NCI-H446 (cell line): ENCODE measurements around the gene PALLD.
A peak's percentile ranks its signal among the peaks of the same experiment; 100 is the strongest.

ENCODE experiments used
- DNase-seq, 2 experiments: peaks; one replicate each; lab custom pipeline; 2025; lab: John Stamatoyannopoulos, UW

The PALLD gene

DNA sequence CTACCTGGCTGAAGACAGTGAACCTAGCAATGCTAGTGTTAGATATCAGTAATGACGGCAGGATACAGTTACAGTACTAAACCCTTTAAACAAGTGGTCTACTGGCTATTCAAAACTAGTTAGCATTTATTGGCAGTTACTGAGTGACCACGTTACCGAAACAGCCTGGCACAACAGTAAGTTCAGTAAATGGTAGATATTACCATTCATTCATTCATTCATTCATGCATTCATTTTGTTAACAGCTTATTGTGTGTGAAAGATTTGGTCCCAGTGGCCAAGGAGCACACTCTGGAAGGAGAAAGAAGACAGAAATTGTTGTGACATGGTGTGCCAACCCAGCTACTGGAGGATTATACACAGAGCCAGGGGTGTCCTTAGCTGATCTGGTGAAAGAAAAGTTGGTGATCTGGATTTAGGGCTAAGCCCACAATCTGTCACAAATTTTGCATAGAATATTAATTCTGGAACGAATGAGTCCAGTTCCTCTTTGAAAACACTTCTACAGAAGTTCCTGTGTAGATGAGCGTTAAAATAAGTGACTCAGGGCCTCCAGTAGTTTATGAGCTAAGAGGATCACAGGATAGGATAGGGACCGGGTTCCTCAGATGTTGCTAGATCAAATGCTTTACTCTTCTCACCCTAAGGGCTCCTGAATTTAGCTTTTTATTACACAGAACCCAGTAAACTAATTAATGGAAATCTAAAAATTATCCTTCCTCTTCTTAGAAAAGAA lies 334.1 kb downstream of the PALLD start:
- no peak for DNase-seq

DNA sequence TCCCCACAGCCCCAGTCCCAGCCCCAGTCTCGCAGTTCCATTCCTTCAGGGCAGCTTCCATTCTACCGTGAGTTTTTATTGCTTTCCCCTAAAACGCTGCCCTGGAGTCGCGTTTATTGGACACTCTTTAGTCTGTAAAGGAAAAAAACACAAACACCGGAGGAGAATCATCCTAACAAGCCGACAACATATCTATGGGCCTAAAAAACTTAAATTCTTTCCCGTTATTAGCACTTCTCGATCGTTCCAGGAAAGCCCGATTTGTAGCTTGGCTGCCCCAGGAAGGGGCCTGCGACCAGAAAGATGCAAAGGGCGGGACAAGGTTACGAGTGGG lies 334.7 kb downstream of the PALLD start:
- no peak for DNase-seq

DNA sequence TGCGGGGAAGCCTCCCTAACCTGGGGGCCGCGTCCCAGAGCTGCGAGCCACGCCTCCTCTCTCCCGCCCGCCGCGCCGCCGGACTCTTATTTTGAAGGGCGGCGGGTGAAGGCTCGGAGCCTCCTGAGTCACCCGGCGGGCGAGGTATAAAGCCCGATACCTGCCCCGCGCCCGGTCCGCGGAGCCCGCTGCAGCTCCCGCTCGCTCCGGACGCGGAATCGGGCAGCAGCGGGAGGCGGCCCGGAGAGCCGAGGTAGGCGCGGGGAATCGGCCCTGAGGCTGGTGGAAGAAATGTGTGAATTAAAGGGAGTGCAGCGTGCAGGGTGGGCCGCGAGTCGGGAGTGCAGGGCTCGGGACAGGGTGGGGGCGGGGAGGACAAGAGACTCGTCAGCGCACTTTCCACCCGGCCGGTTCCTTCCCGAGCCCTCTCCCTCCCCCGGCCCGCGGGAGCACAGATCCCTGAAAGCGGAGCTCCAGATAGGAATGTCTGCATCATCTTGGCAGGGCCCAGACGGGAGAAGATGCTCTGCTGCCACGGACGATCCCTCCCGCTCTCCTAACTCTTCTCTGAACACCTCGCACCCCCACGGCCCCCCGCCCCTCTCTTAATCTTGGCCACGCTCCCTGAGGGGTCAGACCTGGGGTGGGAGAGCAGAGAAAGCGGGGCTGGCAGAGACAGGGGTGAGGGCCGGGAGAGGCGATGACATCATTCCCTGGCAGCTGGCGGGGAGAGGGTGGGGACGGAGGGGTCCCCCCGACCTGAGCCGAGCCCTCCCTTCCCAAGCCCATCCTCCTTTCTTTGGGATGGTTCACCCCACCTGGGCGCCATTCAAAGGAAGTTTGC lies 335.3 kb downstream of the PALLD start:
- DNase-seq: peak; percentile 69 to 84

DNA sequence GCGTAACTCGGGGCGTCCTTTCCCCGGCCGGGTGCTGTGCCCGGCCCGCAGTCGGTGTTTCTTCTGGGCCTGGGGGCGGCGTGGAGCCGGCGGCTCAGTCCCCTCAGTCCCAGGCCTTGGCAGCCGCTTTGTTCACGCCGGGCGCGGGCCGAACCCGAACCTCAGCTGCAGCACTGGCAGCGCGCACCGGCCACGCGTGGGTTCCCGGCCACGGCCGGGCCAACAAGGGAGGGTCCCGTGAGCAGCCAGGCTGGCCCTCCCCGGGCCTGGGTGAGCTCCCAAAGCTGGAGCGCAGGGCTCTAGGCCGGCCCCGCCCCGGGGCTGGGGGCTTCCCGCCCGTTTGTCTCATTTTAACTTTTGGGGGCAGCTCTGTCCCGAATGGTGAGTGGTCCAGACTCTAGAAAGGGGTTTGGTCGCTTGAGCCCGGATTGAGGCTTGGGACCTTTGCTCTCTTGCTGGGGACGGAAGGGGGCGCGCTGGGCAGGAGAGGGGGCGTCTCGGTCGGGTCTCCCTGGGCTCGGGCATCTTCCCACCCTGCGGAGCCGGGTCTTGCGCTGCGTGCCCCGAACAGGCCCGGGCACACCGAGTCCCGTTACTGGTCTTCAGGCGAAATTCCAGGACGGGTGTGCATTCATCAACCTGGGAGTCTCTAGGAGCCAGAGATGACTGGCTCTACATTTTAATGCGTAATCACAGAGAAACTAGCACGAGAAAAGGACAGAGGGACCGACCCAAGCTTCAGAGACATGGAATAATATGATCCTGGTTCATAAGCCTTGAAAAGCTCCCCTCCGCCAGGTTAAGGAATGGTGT lies 336.1 kb downstream of the PALLD start:
- peak in 1 of 2 experiments; percentile 19 for DNase-seq

DNA sequence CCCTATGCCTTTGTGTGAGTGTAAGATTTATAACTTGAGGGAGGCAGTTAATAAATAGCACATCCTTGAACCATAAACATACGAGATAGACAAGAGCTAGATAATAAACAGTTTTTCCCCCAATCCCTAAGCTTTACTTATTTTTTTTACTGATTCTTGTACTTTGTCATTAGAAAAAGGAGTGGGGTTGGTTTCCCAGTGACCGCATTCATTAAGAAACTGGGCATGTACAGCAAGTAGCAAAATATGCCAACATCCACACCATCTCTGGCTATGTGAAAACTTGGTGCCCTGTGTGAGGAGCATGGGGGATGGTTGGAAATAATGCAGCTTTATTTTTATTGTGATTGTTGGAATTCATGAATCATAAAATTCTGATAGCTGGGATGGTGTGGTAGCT lies 337.0 kb downstream of the PALLD start:
- no peak for DNase-seq

DNA sequence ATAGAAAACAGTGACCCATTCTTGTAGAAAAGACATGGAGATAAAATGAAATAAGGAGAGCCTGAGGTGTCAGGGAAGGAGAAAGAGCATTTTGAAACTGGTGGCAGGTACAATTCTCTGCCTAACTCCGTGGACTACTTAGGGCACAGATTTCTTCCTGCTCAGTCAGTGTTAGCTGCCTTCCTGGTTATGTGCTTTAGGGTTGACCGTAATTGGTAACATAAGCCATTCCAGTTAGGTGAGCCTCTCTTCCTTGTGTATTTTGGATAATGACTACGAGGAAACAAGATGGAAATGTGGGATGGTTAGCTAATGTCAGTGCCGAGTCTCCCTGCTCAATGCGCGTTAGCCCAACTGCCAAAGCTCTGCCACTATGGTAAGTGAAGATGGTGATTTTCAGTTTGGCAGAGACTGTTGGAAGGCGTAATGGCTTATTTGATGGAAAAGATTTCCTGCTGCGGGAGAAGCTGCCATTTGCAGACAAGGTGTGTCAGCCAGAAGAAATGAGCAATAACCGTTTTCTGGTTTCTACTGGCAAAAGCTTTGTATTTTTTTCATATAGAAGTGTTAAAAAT lies 339.1 kb downstream of the PALLD start:
- no peak for DNase-seq

DNA sequence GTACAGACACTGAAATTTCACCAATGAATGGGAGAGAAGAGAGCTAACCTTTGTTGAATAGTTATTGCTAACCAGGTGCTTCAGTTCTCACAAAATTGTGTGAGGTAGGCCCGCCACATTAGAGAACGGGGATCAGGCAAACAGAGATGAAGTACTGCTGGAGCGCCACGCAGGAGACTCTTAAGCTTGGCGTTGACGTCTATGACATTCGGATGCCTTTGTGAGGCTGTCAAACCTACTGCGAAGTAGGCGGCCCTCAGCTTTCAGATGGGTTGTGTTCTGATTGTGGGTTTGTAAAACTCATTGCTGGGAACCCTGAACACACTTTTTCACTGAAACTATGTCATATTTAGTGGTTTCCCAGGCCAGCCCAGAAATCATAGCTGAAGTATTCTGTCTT lies 339.6 kb downstream of the PALLD start:
- DNase-seq: no peak

DNA sequence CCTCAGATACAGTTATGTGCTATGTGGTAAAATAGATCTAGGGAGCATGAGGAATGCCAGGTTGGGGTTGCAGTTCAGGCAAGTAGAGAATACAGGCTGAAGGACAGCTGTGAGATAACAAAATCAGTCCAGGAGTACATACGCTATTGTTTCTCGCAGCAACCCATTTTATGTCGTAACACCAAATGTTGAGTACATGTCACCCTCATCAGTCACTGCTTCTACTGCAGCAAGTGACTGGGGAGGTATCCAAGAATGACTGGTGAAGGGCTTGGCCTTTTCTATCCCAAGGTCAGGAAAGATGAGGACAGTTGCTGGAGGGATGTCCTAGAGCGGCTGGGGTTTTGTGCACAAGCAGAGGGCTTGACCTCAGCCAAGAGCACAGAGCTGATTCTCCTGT lies 341.1 kb downstream of the PALLD start:
- DNase-seq: no peak

DNA sequence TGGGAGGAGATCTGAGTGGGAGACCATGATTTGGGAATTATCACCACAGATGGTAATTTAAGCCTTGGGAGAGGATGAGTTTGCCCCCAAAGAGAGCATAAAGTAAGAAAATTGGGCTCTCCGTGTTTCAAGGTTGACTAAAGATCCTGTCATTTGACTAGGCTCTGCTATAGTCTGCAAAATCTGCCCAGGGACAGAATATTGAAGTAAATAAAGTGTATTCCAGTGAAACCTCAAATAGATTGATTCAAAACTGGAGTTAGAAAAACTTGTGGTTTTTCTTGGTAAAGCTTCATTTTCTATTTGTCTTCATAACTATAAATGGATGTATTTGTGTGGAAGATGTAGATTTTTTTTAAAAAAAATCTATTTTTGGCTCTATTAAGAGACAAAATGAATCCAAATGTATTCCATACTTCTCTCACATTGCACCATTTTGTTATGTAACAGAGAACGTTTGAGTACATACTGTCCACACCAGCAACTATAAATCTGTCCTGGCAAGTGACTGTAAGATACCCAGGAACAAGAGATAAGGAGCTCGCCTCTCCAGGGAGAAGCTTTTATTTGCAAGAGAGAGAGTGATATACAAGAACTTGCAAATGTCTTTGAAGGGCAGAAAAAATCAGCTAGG lies 343.0 kb downstream of the PALLD start:
- DNase-seq: no peak

DNA sequence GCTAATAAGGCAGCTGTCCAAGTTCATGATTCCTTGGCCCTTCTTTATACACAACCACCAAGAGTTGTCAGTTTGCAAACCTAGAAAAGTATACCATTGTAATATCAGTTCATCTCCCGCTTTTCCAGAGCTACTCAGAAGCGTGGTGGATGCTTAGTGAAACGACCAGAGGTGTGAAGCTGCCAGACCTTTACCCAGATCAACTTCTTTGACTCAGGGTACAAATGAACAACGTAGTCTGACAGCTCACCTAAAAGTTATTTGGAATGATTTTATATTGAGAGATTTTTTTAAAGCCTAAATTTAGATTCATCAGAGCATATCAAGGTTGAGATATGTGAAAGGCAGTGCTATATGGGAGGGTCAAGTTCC lies 343.5 kb downstream of the PALLD start:
- DNase-seq: no peak

DNA sequence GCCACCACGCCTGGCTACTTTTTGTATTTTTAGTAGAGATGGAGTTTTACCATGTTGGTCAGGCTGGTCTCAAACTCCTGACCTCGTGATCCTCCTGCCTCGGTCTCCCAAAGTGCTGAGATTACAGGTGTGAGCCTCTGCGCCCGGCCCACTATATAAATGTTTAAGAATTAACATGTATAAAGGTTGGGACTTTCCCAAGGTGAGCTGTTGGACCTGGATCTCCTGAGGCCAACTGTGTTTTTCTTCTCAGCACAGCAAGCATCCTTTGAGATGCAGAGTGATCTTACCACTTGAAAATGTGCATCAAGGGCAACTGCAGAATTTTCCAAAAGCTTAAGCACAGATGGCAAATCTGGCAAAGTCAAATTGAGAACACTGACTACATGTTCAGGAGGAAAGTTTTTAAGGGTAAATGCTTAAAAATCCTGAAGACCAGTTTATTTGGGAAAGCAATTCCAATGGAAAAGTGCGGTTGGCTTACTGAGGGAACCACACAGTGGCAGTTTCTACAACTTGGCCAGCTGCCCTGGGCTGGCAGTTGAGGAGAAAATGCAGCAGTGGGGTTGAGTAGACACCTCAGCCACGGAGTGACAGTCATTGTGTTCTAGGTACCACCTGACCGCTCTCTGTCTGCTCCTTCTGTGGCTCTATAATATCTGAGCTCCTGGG lies 344.3 kb downstream of the PALLD start:
- peak; percentile 28 to 34 for DNase-seq

DNA sequence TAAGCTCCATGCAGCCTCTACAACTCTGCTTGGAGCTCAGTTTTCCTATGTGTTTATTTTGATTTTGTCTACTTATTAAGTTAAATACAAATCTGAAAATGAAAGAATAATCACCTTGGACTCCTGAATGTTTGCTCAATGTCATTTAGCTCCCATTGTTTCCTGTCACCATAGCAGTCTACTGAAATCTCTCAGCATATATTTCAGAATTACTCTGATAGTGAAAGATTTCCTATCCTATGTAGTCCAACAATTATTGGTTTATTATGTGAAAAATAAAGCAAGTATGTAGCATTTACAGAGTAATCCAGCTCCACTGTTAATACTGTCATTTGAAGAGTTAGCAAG lies 344.8 kb downstream of the PALLD start:
- DNase-seq: no peak

DNA sequence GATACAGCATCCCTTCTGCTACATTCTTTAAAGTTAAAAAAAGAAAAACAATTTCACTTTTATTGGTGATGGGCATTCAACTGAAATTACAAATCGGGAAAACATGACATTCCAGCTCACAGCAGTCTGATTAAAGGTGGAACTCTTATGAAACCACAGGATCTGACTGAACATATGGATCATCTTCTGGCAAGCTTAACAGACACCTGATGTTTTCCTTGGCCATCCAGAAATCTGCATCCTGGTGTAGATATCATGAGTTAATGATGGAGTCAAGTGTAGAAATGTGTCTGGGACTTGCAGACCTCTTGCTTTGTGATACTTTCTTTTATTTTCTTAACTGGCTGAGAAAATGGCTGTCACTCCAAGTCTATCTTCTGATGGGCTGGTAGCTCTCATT lies 345.3 kb downstream of the PALLD start:
- no peak for DNase-seq

DNA sequence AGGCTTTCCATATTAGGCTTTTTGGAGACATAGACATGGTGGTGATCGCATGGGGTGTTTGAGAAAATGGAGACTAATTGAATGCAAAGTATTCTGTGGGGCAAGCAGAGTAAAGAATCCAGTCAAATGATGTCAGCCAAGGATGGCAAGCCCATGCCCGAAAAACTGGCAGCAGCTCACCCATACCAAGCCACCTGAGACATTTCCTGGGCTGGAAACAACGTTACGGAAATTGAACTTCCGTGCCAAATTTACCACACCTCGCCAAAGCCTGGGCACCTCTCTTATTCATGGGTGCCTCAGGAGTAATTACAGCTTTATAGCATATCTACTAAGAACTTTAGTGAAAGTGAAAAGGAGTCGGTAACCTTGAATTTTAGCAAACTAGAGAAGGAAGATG lies 346.8 kb downstream of the PALLD start:
- DNase-seq: no peak

DNA sequence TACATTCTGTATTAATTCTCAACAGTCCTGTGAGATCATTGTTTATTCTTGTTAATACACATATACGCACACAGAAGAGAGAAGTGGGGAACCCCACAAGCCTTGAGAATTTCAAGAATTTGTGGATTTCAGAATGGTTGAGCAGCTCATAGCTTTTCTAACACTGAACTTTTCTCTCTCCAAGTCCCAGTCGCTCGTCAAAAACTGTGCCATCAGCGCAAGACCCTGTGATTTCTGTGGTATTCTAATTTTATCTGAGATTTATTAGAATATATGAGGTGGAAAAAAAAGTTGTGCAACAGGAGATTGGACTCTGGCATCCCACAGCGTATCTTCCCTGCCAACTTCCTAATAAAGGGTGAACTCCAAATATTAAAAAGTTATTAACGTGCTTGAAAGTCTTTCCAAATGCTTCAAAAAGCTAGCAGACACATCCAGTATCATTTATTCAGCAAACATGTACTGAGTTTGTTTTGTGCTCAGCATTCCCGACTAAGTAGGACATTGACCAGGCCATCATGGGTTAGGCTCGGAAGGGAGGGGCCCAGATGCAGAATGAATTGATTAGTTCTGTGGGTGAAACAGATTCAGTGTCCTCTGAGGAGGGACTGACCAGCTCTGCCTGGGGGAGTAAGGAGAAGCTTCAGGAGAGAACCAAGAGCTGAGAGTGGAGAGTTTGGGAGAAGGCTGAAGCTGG lies 347.6 kb downstream of the PALLD start:
- DNase-seq: no peak

DNA sequence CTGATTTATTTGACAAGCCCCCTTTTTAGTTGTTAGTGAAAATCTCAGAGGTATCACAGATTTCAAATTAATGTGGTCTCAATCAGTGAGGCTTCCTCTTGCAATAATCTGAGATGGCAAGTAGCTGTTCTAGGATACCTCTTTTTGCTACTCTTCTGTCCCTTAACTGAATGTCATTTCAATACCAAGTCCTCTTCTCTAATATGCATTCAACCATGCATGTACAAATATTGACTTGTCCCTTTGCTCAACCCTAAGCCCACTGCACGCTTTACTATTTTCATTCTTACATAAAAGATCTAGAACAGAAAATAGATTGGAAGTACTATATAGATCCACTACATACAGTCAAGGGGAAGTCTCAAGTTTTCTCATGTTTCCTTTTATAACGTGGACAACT lies 349.0 kb downstream of the PALLD start:
- DNase-seq: no peak

DNA sequence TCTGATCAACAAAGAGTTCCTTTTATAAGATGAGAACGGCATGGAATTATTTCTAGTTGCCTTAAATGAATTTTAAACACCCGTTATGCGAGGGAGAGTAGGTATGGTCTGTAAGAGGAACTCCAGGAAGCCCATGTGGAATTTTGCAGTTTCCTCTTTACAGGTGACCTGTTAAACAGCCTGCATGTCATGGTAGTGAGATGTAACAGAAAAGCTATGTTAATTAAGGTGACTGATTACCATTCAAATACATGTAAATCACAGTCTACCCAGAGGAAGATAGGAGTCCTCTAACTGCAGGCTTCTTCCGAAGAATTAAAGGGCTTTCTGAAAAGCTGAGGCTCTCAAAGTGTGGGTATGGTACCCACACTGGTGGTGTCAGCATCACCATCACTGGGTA lies 349.6 kb downstream of the PALLD start:
- DNase-seq: no peak

DNA sequence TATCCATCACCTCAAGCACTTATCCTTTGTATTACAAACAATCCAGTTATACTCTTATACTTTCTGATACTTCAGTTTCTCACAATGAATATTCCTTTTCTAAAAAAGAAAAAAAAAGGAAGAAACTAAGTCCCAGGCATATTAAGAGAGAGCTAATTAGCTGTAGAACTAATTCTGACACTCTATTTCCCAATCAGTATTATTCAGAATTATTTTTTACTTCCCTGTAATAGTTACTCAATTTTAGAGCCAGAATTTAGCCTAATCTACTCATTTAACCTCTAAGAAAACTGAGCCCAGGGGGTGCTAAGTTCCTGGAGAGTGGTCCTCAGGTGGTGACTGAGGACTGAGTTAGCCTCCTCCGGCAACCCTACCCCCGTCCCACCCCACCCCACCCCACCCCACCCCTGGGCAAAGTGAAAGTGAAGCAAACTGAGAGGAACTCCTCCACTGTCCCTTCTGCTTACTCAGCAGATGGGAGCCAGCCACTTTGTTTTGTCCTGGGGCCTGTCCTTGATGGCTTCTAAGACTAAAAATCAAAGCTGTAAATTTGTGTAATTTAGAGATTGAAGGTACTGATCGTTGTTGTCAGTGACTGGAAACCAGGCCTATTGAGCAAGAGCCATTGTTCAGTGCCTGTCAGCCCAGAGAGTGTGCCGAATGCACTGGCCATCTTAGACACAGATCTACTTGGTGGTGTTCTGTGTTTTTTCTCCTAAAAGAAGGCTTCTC lies 351.1 kb downstream of the PALLD start:
- no peak for DNase-seq

DNA sequence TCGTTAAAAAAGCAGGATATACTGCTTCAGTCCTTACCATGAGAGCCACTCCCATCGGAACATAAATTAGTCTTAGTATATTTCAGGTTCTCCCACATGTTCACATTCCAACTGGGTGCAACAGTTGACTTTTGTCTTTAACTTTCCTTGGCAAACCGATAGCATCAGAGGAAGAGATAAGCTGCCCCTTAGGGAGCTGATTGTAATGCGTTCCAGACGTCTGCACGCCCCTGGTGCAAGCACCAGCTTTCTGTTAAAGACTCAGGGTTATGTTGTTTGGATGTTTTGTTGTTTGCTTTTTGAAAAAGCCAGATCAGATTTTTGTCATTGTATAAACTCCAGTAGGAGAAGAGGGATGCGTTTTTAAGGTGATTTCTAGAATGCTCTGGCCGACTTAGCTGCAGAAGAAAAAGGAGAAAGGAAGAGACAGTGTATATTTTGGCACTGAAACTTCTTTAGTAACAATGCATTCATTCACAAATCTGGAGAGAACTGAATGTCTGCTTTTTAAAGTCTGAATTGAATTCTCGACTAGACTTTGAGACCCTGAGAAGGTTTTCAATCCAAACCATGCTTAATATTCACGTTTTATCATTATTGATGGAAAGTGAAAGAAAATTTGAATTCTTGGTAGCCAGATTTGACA lies 352.3 kb downstream of the PALLD start:
- DNase-seq: no peak

DNA sequence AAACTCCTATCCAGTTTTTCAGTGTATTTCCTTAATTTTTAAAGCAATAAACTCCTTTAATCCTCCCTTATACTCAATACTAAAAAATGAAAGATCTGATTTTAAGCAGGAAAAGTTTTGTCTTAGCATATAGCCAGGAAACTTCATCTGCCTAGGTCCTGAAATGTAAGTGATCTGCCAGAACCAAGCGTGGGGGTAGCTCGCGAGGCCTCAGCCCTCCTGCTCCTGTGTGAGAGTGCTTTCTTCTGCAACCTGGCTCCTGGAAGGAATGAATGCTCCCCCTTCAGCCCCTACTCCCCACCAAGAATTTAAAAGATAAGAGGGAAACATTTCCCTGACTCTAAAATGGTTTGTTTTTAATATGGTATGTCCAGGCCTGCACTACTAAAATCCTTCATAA lies 353.1 kb downstream of the PALLD start:
- DNase-seq: no peak
